ENCODE measurements around the gene ANKS1B.
"Not testable (repeated sequence)": the region's sequence is repeated elsewhere in the genome, so short reads cannot be mapped to it uniquely, and the experiment has no call there.

The ANKS1B gene

DNA sequence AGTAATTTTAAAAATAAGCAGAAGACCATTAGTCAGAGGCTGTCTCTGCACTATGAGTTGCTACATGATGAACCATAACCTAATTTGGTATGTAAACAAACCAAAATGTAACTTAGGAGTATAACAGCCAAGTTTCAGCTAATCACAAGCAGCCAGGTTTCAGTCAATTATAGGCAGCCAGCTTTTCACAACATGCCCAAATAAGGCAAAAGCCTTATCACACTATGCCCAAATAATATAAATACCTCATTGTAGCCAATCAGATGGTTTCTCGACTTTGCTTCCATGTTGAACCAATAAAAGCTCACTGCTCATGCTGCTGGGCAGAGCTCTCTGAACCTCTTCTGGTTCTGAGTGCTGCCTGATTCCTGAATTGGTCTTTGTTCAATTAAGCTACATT, 298.6 kb downstream of the ANKS1B start:
- DNase-seq, result no peak

DNA sequence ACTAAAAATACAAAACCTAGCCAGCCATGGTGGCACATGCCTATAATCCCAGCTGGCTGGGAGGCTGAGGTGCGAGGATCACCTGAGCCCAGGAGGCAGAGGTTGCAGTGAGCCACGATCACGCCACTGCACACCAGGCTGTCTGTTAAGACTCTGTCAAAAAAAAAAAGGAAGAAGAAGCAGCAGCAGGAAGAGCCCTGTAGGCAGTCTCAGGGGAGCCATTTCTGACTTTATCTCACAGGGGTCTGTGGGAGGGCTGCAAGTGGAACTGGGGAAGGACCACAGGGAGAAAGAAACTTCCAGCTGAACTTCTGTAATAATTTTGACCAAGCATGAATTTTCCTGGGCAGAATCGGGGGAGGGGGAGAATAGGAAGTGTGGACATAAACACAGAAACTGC, 304.5 kb downstream of the ANKS1B start:
- DNase-seq, result no peak

- no peak for DNase-seq
Observed at GRCh38 chr12:99670635-99671034, 314.1 kb downstream of the ANKS1B start.

GRCh38 chr12:99658671-99659349, 325.9 kb downstream of the ANKS1B start:
- no peak for DNase-seq

GRCh38 chr12:99649551-99649950, 335.2 kb downstream of the ANKS1B start:
- DNase-seq, result peak; percentile 5 to 32

DNA sequence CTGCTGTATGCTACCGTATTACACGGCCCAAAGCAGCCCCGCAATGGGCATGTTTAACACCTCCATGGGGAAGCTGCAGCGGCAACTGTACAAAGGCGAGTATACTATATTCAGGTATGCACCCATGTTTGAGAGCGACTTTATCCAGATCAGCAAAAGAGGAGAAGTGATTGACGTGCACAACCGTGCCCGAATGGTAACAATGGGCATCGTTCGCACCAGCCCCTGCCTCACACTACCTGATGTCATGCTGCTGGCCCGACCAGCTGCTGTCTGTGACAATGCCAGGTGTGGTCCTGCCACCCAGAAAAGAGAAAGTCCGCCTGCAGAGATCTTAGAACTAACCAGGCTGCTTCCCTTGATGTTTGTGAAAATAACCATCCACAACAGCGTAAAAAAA, 336.6 kb downstream of the ANKS1B start:
- no peak for DNase-seq

DNA sequence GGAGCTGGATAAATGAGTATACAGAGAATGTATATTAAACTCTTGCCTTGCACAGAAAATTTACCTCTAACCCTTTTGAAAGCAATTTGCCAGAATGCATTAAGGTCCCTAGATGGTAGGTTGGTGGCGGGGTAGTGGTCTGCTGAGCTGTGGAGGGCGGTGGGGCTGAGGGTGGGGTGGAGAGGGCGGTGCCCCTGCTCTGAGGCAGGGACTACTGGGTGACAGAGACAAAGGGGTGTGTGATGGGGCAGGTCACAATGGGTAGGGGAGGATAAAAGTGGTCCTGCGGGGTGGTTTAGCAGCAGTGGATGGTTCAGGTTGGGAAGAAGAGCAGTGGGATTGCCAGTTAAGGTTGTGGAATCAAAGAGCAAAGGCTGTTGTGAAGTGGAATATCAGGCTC, 337.3 kb downstream of the ANKS1B start, which contains the start of gene GARIN6:
Gene GARIN6 (plus strand): TSS at position 301 of the 400 bp plus-strand sequence. CDS start 422 bp downstream, outside the sequence.
- no peak for DNase-seq

DNA sequence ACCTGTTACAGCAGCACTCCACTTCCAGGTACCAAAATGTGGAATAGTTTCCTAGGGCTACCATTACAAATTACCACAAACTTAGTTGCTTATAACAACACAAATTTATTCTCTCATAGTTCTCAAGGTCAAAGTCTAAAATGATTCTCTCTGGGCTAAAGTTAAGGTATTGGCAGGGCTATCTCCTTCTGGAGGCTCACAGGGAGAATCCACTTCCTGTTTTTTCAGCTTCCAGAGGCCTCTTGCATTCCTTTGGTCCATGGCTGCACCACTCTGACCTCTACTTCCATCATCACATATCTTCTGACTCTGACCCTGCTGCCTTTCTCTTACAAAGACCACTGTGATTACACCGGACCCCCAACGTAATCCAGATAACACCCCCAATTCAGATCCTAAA, 340.1 kb downstream of the ANKS1B start:
- DNase-seq, result no peak

DNA sequence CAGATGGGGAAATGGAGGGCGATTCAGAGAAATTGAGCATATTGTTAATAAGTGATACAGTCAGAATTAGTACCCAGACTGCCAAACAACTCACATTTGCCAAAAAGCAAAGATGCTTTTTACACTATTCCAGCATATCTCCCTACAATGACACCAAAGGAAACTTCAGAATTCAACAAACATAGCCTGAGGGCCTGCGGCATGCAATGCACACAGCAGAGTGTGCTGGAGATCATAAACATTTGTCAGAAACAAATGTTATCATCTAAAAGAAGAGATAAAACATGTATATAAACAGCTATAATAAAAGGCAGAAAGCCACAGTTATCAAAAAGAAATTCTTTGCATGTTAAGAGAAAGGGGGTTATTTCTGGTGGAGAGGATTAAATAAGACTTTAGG, 357.3 kb downstream of the ANKS1B start:
- DNase-seq, result no peak

DNA sequence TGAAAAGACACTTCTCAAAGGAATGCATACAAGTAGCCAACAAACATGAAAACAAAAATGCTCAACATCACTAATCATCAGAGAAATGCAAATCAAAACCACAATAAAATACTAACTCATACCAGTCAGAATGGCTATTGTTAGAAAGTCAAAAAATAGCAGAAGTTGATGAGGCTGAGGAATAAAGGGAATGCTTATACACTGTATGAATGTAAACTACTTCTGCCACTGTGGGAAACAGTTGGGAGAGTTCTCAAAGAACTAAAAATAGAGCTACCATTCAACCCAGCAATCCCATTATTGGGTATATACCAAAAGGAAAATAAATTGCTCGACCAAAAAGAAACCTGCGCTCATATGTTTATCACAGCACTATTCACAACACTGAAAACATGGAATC, 360.1 kb downstream of the ANKS1B start:
- not testable (repeated sequence) for DNase-seq

GRCh38 chr12:99620159-99620479, 364.6 kb downstream of the ANKS1B start:
- DNase-seq, result no peak

GRCh38 chr12:99619389-99620158, 365.2 kb downstream of the ANKS1B start:
- DNase-seq, result peak; percentile 13 to 52

DNA sequence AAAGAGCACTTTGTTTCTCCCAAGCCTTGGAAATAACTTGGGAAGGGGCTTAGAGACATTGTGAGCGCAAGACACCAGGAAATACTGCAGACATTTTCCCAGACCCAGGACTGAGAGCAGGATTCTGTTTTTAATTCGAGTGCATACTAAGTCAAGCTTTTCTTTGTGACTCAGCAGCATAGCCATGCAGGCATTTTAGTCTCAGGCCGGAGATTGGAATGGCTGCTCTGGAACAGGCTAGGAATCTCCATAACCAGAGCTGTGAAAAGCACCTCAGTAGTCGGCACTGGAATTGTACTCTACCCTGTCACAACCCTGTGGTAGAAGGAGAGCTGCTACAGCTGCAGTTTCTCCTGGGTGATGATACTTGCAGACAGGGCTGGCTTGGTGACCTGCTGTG, 366.1 kb downstream of the ANKS1B start:
- no peak for DNase-seq

GRCh38 chr12:99611599-99611998, 373.1 kb downstream of the ANKS1B start:
- DNase-seq, result no peak

DNA sequence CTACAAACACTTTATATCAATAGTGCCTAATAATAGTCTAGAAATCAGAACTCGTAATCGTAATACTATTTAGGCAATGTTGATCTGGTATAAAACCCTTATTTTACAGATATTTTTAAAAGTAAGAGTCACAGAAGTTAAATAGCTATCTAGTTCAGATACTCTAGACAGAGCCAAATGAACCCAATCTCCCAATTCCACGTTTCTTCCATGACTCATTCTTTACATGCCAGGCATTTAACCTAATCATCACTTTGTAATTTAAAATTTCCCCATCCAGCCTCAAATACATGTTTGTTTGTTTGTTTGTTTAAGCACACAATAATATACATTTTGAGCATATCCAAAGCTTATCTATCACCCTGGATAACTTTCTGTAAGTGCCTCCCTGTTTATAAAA, 373.6 kb downstream of the ANKS1B start:
- DNase-seq, result no peak

GRCh38 chr12:99609455-99610181, 375.1 kb downstream of the ANKS1B start:
- no peak for DNase-seq

DNA sequence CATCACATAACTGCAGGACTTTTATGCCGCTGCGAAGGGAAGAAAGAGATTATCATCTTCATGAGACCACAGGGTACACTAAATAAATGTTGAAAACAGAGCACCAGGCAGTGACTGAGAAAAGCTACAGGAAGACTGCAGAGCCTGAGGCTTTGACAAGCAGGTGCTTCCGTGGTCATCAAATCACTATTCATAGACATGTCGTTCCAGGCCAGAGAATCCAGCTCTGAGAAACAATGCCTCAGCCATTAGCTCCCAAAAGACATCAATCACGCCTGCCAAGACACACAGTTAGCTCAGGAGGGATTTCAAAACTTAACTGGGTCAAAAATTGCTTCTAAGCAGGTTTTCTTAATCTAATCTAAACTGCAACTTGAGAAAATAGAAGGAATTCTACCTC, 384.3 kb downstream of the ANKS1B start:
- peak; percentile 8 to 68 for DNase-seq

GRCh38 chr12:99598785-99599184, 386.0 kb downstream of the ANKS1B start:
- DNase-seq, result no peak

- DNase-seq, result no peak
Observed at GRCh38 chr12:99596762-99597161, 388.0 kb downstream of the ANKS1B start.

- not testable (repeated sequence) for DNase-seq
Observed at GRCh38 chr12:99577125-99577524, 407.6 kb downstream of the ANKS1B start.

DNA sequence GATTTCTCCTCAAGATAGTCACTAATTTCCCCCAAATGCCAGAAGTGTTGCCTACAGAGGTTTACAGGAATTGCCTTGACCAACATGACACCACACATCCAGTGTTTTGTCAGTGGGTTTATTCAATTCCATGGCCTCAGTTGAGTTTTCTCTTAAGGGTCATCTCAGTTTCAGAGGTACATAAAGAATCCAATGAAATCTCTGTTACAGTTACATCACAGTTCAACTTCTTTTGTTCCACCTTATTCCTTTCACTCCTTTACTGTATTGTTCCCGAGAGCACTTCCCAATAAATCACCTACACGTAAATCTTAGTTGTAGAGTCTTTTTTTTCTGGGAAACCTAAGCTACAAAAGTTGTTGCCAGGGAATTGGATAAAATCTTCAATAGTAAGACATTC, 410.8 kb downstream of the ANKS1B start:
- DNase-seq, result no peak

DNA sequence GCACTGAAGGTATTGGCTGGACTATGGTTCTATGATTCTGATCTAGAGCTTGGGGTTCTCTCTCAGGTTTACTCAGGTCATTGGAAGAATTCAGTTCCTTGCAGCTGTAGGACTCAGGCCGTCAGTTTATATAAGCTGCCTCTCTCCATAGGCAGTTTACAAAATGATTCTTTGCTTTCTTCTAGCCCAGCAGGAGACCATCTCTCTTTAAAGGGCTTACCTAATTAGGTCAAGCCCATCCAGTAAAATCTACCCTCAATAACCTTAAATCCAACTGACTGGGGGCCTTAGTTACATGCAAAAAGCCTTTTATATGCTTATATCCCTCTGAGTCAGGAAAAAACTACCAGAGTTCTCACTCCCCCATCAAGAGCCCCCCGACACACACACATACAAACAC, 417.7 kb downstream of the ANKS1B start:
- no peak for DNase-seq

DNA sequence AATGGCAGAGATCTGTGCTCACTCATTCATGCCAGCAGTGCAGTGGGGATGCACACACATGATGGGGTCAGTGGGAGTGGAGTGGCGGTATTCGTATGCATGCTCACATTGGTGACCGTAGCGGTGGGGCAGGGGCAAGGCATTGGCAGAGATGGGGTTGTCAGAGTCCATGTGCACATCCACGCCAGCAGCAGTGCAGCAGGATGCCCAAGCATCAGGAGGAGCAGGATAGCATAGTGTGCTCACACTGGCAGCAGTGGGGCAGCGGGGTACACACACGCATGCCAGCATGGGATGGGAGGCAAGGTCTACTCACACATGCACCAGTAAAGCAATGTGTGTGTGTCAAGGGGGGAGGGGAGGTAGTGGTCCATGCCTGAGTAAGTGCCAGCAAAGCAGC, 426.6 kb downstream of the ANKS1B start:
- DNase-seq, result no peak

- DNase-seq, result no peak
Observed at GRCh38 chr12:99553461-99553860, 431.3 kb downstream of the ANKS1B start.
